ENCODE data around the gene GCHFR.

The GCHFR gene

DNA sequence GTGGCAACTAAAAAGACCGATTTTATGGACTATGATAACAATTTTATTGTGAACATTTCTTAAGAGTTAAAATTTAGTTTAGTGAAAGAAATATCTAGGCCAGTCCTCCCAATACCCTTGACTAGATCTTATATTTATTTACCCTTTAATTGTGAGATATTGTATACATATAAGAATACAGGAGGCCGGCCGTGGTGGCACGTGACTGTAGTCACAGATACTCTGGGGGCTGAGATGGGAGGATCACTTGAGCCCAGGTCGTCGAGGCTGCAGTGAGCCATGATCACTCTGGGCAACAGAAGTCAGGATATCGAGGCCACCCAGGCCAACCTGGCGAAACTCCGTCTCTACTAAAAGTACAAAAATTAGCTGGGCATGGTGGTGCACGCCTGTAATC is 8.1 kb upstream of the GCHFR start:
- no peak for FAIRE-seq

DNA sequence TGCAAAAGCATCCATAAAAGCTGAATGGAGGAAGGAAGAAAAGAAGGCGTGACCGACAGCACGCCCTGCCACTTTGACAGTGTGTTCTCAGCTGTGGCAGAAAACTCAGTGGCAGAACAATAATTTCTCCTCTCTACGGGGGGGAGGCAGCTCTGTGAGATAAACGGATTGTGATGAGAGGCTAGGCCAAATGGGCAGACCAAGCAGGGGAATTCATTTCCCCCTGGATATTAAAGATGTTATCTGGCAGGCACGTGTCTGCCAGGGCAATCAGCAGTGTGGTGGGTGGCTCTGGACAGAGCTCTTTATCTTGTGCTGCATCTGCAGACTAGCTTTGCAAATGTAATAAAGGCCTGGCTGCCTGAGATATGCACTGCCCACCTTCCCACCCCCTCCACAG is 6.9 kb upstream of the GCHFR start:
- no peak for FAIRE-seq

DNA sequence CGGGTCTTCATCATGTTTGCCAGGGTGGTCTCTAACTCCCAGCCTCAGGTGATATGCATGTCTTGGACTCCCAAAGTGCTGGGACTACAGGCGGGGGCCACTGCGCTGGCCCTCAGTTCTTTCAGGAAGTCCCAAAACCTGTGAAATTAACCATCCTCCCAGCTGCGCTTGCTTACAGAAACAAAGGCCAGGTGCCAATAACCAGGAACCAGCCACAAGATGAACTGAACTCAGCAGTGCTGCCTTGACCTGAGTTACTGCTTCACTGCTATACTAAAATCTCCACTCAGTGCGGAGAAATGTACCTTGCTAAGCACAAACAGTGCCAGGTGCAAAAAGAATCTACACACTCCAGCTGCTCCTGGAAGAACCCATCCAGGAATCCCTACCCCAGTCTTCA is 3.9 kb upstream of the GCHFR start:
- FAIRE-seq = no peak

DNA sequence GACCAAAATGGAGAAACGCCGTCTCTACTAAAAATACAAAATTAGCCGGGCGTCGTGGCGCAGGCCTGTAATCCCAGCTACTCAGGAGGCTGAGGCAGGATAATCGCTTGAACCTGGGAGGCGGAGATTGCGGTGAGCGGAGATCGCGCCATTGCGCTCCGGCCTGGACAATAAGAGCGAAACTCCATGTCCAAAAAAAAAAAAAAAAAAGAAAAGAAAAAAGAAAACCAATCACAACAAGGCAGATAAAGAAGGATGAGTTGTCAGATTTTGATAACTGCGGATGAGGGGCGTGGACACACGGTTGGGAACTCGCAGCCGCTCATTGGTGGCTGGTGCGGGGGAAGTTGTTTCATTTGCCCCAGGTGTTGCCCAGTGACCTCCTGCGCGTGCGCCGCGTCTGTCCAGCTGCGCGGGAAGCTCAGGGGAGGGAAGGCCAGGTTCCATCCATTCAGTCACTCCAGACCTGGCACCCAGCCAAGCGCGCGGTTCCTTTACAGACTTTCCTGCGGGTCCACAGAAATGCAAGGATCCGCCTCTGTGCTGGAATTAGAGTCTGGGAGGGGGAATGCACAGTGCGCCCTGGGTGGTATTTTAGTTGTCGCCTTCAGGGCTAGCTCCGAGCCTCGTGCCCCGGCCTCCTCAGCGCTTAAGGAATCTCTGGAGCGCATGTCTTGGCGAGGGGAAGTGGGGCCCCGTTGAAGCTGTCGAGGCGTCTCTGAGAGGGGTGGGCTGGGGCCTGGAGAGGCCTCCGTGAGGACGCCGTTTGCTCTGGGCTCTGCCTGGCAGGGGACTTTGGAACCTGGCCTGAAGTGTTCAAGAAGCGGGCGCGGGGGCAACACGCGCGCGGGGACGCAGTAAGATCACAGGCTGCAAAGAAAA is 708 bp upstream of the GCHFR start:
- FAIRE-seq = no peak

DNA sequence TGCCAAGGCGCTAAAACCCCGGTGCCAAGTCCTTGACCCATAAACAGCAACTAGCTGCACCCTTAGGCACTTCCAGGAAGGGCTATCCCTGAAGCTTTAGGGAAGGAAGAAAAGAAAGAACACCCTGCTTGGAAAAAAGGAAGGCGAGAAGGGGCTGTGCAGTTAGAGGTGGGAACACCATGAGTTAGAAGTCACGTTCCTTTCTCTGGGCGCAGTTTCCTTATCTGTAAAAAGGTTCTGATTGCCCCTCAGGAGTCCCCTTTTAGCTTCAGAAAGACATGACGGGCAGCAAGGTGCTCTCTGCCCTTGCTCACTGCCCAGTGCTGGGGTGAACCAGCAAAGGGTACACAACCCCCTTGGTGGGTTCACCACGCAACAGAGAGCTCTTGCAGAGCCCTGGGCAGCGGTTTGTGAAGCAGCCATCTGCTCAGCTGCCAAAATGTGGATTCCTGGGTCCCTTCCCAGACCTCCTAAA is 798 bp downstream of the GCHFR start:
- no peak for FAIRE-seq

DNA sequence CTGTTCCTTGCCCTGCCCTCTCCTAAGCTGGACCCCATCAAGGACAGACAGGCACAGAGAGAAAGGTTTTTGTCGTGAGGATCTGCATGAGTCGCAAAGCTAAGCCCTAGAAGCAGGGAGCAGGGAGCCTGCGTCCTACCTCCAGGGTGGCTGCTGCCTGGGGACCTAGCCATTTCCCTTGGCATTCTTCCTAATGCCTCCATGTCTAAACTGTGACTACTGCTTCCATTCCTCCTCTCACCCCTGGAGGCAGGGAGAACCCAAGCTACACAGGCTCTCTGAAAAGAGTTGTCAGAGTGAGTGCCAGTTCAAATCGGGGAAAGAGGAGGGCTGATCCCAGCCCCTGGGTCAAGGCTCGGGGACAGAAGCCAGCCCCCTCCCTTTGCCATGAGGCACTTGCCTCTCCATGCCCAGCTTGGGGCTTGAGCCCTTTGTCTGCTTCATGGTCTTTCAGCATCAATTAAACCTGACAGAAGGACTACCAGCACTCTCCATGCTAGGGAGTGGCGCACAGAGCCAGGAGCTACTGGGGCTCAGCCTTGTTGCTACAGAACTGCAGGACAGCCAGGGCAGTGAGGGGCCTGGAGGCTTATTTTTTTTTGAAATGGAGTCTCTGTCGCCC is 2.4 kb downstream of the GCHFR start:
- FAIRE-seq = no peak

DNA sequence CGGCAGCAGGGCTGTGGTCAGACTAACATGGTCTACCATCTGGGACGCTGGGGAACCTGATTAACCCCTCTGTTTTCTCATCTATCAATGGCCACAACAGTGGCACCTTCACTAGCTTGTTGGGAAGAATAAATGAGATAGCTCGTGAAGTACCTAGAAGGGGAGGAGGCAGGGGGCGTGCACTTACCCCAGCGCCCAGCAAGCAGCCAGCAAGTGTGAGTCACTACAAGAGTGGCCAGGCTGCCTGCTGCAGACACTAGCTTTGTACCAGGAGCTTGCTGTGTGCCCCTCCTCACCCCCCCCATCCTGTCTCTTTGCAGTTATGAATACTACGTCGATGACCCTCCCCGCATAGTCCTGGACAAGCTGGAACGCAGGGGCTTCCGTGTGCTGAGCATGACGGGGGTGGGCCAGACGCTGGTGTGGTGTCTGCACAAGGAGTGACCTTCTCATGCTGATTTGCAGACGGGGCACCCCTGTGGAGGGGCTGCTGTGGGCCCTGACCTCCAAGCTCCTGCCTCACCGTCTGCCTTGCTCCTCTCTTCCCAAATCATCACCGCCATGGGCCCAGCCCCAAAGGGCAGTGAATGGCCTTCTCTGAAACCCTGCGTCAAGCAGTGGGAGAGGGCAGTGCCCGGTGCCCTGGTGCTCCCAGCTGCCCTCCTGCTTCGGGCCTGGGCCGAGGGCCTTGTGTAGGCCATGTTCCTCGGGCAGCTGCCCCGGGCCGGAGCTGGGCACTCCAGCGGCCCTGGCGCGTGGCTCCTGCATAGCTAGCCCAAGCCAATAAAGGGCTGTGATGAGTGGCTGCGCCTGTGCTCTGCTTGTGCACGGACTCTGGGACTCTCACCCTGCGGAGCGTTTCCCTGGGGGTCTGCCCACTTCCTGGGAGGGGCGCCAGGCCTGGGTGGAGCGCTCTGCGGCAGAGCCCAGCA is 3.3 kb downstream of the GCHFR start:
- FAIRE-seq = no peak

DNA sequence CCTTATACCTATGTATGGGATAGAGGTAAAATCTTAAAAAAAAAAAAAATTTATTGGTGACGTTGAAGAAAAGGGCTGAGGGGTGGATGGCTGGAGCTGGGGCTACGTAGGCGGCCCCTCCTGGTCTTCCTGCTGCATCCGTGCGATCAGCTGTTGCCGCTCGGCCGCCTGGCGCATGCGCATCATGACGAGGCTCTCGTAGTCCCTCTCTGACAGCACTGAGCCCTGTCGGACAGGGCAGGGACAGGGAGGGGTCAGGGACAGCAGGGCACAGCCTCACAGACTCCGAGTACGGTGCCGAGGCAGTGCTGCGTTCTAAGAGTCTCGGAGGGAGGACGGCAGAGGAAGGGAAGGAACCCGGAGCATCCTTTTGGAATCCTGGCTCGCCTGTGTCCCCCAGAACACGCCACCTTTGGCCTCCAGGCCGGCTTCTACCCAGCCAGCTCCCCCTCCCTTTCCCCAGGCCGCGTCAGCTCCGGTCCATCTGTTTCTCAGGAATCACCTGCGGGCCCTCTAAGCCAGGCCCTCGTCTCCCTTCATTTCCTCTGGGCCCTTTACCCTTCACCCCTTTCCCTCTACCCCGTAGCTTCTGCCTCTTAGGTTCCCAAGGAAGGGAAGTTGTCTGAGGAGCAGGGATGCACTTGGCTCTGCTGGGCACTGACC is 4.1 kb downstream of the GCHFR start:
- no peak for FAIRE-seq

DNA sequence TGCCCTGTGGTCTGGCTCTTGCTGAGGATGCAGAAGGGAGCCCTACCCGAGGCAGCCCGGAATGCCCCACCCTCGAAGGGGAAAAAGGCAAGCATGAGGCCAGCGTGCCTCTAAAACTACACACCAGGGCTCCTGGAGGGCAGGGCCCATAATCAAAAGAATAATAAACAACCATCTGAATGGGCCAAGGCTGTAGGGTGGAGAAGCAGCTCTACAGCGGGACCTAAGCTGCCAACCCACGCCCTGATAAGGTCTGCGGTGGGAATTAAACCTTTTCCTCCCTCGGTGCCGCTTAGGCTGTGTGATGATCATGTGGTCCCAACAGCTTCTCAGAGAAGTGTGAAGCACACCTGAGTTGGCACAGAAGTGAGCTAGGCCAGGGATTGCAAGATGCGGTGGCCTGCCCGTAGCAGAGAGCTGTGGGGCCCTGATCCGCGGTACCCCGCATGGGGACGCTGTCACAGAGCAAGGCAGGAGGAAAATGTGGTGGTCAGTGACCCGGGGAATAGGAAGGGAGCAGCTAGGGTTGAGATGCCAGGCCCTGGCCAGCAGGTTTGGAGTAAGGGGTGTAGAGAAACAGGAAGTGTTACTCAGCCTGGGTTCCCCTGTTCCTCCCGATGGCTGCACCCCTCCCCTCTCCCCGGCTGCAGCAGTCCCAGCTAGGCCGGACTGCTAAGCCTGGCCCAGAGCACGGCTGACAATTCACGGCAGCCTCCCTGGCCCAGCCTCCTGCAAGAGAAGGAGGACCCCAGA is 4.8 kb downstream of the GCHFR start:
- no peak for FAIRE-seq

DNA sequence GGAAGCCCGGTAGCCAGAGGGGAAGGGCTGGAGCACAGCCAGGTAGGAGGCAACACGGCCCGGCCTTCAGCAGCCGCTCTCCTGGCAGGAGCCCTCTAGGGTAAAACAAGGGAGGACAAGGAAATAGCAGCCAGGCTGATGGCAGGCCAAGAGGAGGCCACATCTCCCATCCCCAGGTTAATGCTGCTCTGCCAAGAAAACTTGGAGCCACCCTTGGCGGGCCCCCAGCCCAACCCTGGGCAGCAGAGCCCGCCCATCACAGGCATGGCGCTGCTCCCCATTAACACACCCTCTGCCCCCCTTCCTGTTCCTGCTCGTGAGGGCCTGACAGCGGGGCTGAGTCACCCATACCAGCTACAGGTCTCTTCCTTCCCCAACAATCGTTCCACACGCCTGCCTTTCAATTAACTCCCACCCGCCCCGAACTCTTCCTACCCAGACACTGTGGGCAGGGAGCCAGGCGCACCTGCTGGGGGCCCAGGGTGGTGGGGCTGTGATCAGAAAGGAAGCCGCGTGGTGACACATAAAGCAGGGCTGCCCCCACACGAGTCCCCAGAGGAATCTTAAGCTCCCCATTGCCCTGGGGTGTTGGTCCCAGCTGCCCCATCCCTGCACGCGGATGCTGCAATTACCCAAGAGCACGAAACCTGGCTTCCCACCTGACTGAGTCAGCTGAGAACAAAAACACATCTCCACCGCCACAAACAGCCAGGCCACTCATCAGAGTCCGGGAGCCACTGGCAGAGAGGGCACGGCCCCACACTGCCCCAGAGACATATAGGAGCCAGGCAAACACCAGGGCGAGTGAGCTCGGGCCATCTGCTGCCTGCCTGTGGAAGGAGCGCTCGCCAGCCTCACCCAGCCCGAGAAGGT is 5.6 kb downstream of the GCHFR start, which contains the start of gene C15orf62:
TSS of gene C15orf62 (plus strand) at position 707 of the 873 bp plus-strand sequence. CDS start 516 bp downstream, outside the sequence.
- FAIRE-seq = no peak

DNA sequence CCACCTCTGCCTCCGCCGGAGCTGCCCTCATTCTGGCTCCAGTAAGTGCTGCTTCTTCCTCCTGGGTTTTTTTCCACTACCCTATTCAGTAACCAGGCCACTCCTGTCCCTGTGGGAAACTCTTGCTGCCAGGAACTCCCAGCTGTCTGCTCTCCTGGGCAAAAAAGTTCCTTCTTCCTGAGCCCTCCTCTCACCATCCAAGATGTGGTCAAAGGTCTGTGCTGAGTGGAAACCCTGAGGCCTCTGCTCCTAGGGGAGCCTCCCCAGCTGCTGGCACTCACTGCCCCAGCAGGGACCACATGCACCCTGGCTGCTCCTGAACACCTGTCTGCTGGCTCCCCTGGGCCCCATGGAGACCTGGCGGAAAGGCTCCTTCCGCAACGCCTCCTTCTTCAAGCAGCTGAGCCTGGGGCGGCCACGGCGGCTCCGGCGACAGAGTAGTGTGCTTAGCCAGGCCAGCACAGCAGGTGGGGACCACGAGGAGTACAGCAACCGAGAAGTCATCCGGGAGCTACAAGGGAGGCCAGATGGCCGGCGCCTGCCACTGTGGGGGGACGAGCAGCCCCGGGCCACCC is 6.4 kb downstream of the GCHFR start:
- no peak for FAIRE-seq

DNA sequence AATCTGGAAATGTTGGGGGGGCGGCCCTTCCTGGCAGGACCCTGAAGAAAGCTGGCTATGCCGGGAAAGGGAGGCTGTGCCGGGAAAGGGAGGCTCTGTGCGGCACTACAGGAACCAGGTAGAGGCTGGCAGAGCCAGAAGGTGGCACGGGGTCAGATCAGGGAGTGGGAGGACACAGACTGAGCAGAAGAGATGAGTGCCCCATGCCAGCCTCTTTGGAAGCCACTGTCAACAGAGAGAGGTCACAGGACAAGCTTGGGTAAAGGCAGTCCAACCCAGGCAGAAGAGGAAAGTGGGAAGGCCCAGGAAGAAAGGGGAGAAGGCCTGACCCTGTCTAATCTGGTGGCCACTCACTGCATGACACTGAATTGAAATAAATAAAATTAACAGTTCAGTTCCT is 7.4 kb downstream of the GCHFR start:
- FAIRE-seq = no peak

DNA sequence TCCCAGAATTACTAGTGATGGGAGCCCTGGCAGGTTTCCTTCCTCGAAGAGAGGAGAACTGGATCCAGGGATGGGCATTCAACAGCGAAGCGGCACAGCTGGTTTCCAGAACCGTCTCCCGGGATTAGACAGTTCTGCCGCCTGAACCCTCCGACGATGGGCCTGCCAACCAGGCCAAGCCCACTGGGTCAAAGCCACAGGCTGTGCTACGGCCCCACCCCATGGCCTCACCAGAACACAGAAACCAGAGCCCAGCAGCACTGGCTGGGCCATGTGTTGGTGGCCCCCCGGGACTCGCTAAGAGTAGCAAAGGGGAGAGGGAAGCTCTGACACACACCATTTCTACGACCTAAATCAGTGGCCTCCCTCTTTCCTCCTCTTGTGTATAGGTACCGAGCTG is 8.1 kb downstream of the GCHFR start:
- FAIRE-seq = no peak

DNA sequence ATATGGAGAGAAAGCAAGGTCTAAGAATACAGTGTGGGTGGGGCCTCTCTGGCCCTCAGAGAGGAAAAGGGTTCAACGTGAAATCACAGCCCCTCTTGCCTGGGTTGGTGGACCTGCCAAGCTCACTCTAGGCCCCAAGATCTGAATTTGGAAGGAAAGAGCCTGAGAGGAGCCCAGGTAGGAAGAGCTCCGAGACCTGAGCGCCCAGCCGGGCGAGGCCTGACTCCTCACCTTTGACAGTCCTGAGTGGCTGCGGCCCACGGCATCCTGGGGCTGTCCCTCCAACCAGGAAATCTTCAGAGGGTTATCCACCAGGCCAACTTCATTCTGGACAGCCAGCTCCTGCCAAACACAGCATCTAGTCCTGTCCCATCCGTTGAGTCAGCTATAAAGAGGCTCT is 9.6 kb downstream of the GCHFR start:
- FAIRE-seq = no peak

DNA sequence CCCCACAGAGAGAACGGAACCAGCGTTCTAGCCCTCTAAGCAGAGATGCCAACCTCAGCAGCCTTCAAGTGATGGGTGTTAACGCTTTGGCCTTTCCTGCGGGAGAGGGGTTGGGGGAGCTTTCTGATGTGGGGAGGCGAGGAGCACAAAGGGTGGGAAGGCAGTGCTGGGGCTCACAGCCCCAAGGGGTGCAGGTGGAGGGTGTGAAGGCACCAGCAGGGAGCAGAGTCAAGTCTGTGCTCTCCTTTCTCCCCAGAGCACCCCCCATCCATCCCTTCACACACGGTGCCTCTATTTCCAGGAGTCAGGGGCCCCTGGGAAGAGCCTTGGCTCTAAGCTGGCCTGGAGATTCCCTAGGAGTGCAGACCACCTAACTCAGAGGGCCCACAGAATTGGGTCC is 10.0 kb downstream of the GCHFR start:
- no peak for FAIRE-seq

DNA sequence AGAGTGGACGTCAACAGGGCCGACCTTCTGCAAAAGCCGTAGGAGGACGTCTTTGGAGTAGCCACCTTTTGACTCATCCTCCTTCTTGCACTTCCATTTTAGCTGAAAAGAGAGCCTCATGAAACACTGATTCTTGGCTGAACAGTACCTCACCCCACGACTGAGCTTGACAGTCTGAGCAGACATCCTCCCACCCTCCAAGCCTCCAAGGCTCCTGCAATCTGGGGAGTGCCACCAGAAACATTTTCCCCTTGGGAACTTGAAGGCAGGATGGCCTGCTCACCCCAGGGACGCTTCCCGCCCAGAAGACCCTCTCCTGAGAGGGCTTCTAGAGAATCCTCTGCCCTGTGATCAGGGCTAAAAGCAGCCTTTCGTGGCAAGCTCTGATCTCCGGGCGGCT is 11.1 kb downstream of the GCHFR start:
- FAIRE-seq = no peak

DNA sequence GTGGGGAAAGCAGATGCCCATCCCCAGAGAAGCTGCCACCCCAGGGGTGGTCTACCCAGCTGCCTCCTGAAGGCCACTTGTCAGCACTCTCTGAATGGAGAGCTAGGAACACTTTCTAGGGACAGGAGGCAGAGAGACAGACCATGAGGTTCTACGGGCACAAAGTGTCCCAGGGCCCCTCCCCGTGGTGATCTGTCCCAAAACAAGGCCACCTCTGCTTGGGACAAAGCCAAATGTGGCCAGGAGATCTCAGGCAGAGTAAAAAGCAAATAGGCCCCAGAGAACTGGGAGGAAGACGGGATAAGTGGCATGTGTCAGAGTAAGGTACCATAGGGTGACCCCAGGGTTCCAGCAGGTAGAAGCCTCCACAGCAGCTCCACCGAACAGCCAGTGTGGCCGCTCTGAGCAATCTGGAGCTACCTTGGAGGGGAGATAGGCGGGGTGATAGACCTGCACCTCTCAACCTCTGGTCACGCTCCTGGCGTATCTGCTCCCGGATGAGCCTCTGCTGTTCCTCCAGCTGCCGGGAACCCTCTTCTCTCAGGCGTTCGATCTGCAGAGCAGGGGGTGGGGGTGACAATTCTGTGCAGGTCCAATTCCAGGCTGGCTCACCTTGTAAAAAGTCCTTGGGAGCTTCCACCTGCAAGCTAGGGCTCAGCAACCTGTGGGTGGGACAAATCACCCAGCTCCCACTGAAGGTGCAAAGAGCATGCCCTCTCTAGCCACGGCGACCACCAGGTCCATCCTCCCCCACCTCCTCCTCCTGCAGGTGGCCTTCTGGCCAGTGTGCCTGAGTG is 12.1 kb downstream of the GCHFR start:
- no peak for FAIRE-seq

DNA sequence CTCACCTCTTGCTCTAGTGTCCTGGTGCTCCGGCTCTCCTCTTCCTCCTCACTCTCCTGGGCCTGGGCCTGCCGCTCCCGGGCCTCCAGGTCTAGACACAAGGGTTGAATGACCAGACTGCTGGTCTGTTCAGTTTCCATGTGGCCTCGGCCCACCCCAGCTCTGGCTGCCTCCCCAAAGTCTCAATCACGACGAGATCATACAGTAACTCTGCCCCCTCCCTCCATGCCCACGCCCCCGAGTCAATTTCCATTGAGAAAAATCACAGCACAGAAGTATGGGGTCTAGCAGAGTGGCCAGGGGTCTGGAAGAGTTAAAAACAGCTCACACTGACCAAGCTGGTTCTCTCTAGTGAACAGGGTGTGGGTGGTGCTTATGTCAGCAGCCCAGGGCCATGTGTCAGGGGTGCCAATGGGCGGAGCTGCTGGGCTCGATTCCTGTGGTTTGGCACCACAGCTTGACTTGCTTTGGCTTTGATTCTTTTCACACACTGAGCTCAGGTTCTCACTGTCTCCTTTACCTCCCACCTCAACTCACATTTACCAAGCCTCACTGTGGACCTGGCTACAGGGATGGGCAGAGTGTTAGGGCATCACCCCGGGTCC is 12.8 kb downstream of the GCHFR start:
- no peak for FAIRE-seq

DNA sequence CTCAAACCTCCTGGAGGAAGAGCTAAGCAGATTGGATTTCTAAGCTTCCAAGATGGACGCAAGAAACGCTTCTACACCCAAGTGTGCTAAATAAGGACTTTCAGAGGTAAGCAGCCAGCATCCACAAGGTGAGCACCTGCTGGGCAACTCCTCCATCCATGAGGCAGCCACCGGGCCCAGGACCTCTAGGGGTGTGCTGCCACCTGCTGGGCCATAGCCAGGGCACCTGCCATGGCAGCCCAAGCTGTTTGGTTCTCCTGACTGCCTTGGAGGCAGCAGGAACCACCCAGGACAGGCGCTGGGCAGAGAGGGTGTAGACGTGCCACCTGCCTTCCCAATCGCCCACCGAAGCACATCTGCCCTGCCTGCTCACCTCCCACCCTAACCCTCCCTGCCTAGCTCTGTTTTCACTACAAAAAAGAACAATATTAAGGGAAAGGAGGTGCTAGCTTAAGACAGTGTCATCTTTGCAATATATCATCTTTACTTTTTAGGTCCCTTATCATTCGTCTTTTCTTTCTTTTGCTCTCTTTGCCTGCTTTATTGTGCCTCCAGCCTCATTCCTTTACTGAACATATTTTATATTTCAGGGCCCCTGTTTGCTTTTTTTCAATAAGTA is 18.9 kb downstream of the GCHFR start:
- no peak for FAIRE-seq
